B cell (primary cell): ENCODE measurements around the gene ZNF730. TPM values are rescaled to one million over a fixed set of nuclear protein-coding genes. Genes with fewer than 3 reads are reported as not detected.
A peak's percentile ranks its signal among the peaks of the same experiment; 100 is the strongest.
"Not testable (repeated sequence)": the region's sequence is repeated elsewhere in the genome, so short reads cannot be mapped to it uniquely, and the experiment has no call there.

Experiments used
- ATAC-seq: fragments of 200-7000 bp; cut with Tn5 transposase; one replicate; pipeline ENCODE4 v1.10.0; 2021; ENCODE audit warnings: low read depth, mild to moderate bottlenecking, moderate number of reproducible peaks, moderate library complexity
- CTCF ChIA-PET: fragments of 350-600 bp; sonication (Branson Sonifier 250); formaldehyde crosslinking; loops from one replicate; lab custom pipeline; 2021; ENCODE audit warnings: antibody characterized with exemption, inconsistent platforms; lab: Charles Lee
- POLR2A ChIA-PET: fragments of 350-600 bp; sonication (Branson Sonifier 250); formaldehyde crosslinking; loops from one replicate; lab custom pipeline; 2021; ENCODE audit warnings: antibody characterized with exemption; lab: Charles Lee
- DNase-seq: peaks from one replicate; pipeline ENCODE4 v3.0.0; 2013
- H2AFZ ChIP-seq: 2 replicates; pipeline ENCODE4 v1.6.1; 2012; ENCODE audit warnings: mild to moderate bottlenecking, low read depth, low read length; ENCODE audit not compliant: insufficient read depth, poor library complexity, severe bottlenecking
- H3K27ac ChIP-seq, 2 donors: 1 replicate in 1 of 2; 2 replicates in 1 of 2; pipeline ENCODE4 v1.5.1; 2012 to 2013; ENCODE audit warnings: low read length in 2 of 2, mild to moderate bottlenecking in 2 of 2, moderate library complexity in 1 of 2
- H3K27me3 ChIP-seq, 4 experiments: fragments of 200-600 bp in 1 of 4; sonication (generic) in 1 of 4; replicated peaks in 1 of 4; 1 replicate in 2 of 4; 2 replicates in 2 of 4; pipeline versions ENCODE4 v1.6.1 to v1.7.0; 2013 to 2016; ENCODE audit warnings: low read length in 3 of 4, mild to moderate bottlenecking in 2 of 4, mixed read lengths in 1 of 4, moderate library complexity in 1 of 4; ENCODE audit not compliant: insufficient read depth in 4 of 4, control insufficient read depth in 3 of 4; ENCODE audit errors: control extremely low read depth in 1 of 4
- H3K36me3 ChIP-seq, 2 experiments: replicated peaks in 1 of 2; 1 replicate in 1 of 2; 2 replicates in 1 of 2; pipeline versions ENCODE4 v1.6.1 to v1.7.1; 2013; ENCODE audit warnings: low read length in 1 of 2; ENCODE audit not compliant: insufficient read depth in 2 of 2, control insufficient read depth in 1 of 2; ENCODE audit errors: control extremely low read depth in 1 of 2, extremely low read depth in 1 of 2
- H3K4me1 ChIP-seq, 2 donors: fragments of 200-600 bp in 1 of 2; sonication (generic) in 1 of 2; 1 replicate in 1 of 2; 2 replicates in 1 of 2; pipeline versions ENCODE4 v1.5.1 to v1.6.1; 2013 to 2017; ENCODE audit warnings: low read length in 2 of 2; ENCODE audit not compliant: control insufficient read depth in 2 of 2, insufficient read depth in 2 of 2
- H3K4me2 ChIP-seq: replicated peaks from 2 replicates; pipeline ENCODE3; 2012; ENCODE audit warnings: mild to moderate bottlenecking, low read depth, low read length; ENCODE audit not compliant: poor library complexity, severe bottlenecking
- H3K4me3 ChIP-seq, 5 experiments: fragments of 200-600 bp in 1 of 5; sonication (generic) in 1 of 5; 1 replicate in 3 of 5; 2 replicates in 2 of 5; pipeline versions ENCODE4 v1.5.1 to v1.7.0; 2011 to 2016; ENCODE audit warnings: low read length in 4 of 5, mild to moderate bottlenecking in 4 of 5, low read depth in 2 of 5, control low read depth in 1 of 5, moderate library complexity in 1 of 5; ENCODE audit not compliant: insufficient read depth in 1 of 5; ENCODE audit errors: control extremely low read depth in 1 of 5, extremely low read depth in 1 of 5
- H3K79me2 ChIP-seq: fragments of 200-600 bp; sonication (generic); one replicate; pipeline ENCODE4 v1.6.0; 2016; ENCODE audit warnings: low read length; ENCODE audit not compliant: control insufficient read depth, insufficient read depth
- H3K9ac ChIP-seq: fragments of 200-600 bp; sonication (generic); 2 replicates; pipeline ENCODE4 v1.6.1; 2017; ENCODE audit warnings: mild to moderate bottlenecking, low read length, moderate library complexity
- H3K9me3 ChIP-seq, 3 donors: one replicate each; pipeline versions ENCODE4 v1.6.1 to v1.7.1; 2013; ENCODE audit warnings: low read length in 2 of 3; ENCODE audit not compliant: control insufficient read depth in 2 of 3, insufficient read depth in 1 of 3; ENCODE audit errors: control extremely low read depth in 1 of 3
- H4K20me1 ChIP-seq: 2 replicates; pipeline ENCODE4 v1.6.0; 2012; ENCODE audit warnings: mild to moderate bottlenecking, low read length; ENCODE audit not compliant: insufficient read depth, control insufficient read depth, poor library complexity, severe bottlenecking
- H3K27ac Mint-ChIP-seq: one replicate; pipeline ENCODE4 v1.8.0; 2021; ENCODE audit warnings: mixed read lengths
- H3K27me3 Mint-ChIP-seq: one replicate; pipeline ENCODE4 v1.8.0; 2021; ENCODE audit warnings: mixed read lengths
- H3K4me1 Mint-ChIP-seq: one replicate; pipeline ENCODE4 v1.8.0; 2021; ENCODE audit warnings: mixed read lengths
- H3K4me3 Mint-ChIP-seq: one replicate; pipeline ENCODE4 v1.8.0; 2021; ENCODE audit warnings: mixed read lengths
- H3K9me3 Mint-ChIP-seq: one replicate; pipeline ENCODE4 v1.8.0; 2022; ENCODE audit warnings: mixed read lengths; ENCODE audit not compliant: insufficient read depth
- EZH2 ChIP-seq: IDR thresholded peaks from 2 replicates; pipeline ENCODE4 v1.6.1; 2012; ENCODE audit warnings: borderline replicate concordance, low read depth, mild to moderate bottlenecking, moderate library complexity, low read length; ENCODE audit not compliant: insufficient read depth, poor library complexity, severe bottlenecking
- WGBS: methylation state at CpG from one replicate; pipeline ENCODE4 v1.1.5; 2013; ENCODE audit warnings: missing lambda C conversion rate; ENCODE audit not compliant: insufficient coverage; 5-methylcytosine and 5-hydroxymethylcytosine counted together
- intact Hi-C: fragments of 100-400 bp; cut with micrococcal nuclease; formaldehyde crosslinking; loops from one replicate; pipeline ENCODE4 v1.10.0; 2022
- polyA plus RNA-seq: library from polyadenylated mRNA; depleted of rRNA; stranded (reverse); fragments of >200 nt; gene quantifications from 2 replicates; pipeline ENCODE4 v1.2.3, GENCODE V29; 2012
- total RNA-seq, 2 donors: library from RNA; stranded (reverse); fragments of 120-200 nt in 1 of 2; gene quantifications; 1 replicate in 1 of 2; 2 replicates in 1 of 2; pipeline versions ENCODE4 v1.2.3 to v1.2.4, GENCODE V29; 2013 to 2022
- TF ChIP-seq, protein P1 (sequence below): fragments of 200-600 bp; IDR thresholded peaks from one replicate; pipeline ENCODE4 v1.8.0; 2022; ENCODE audit warnings: antibody characterized with exemption, mild to moderate bottlenecking

ZNF730 gene
- total and polyA plus RNA-seq, 2 donors (not counting 1 experiment from before 2014, with no cell fraction given), result 0.22 to 0.86 TPM

DNA sequence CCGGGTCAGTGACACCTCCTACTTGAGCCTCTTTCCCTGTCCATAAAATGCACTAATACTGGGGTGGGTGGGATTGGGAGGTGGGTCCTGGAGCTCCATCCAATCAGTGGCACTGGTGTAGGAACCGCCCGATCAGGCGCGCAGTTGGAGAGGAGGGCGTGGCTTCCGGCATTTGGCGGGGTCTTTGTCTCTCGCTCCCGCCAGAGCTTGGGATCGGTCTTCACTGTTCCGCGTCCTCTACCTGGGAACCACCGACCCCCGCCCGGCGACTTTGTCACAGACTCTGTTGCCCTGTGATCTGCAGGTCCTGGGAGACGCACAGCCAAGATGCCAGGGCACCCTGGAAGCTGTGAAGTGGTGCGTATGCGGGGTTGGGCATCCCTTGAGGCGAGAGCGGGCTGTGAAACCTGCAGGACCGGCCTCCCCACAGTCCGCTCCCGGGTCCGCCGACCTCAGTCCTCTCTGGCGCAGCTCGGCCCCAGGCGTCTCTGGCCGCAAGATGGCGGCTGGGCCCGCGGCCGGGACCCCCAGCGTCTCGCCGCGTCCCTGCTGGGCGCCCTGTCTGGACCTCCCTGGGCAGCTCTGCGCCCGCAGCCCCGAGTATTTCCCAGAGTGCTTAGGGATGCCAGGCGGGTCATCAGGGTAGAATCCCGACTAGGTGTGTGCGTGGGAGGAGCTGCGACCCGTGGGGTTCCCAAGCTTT is 41.6 kb upstream of the ZNF730 start:
- Histone ChIP-seq H3K9me3 (peaks cover 0 to 31% (median 0%) of the 10 kb centered on the region in 3 donors), H3K4me2 (peak overlapping the region; percentile 78), H3K79me2 (no peaks in the 10 kb centered on the region), H4K20me1 (no peaks in the 10 kb centered on the region), H2AFZ (peak overlapping the region; percentile 78), H3K27me3 (peaks cover 0 to 21% (median 2%) of the 10 kb centered on the region in 4 experiments), H3K27ac (no peak overlapping the region), H3K4me1 (peaks cover 14 to 15% of the 10 kb centered on the region in 2 donors), H3K4me3 (peak overlapping the region; percentile 22 to 58 (median 54)), H3K9ac (peak overlapping the region; percentile 65), H3K36me3 (no peaks in the 10 kb centered on the region)
- DNase-seq (peak; percentile 19), ATAC-seq (peak; percentile 39)
- Mint-ChIP-seq H3K27me3 (peaks cover 17% of the 10 kb centered on the region), H3K9me3 (no peaks in the 10 kb centered on the region), H3K4me3 (peak overlapping the region; percentile 85), H3K4me1 (peaks cover 12% of the 10 kb centered on the region), H3K27ac (no peak overlapping the region)
- CTCF ChIA-PET, result no interaction called here
- intact Hi-C loops, result no loop called here
- WGBS, result 3% methylated on average over 45 of the region's 48 CpGs
- no peak for TF ChIP-seq EZH2
- TF ChIP-seq, protein P1, sequence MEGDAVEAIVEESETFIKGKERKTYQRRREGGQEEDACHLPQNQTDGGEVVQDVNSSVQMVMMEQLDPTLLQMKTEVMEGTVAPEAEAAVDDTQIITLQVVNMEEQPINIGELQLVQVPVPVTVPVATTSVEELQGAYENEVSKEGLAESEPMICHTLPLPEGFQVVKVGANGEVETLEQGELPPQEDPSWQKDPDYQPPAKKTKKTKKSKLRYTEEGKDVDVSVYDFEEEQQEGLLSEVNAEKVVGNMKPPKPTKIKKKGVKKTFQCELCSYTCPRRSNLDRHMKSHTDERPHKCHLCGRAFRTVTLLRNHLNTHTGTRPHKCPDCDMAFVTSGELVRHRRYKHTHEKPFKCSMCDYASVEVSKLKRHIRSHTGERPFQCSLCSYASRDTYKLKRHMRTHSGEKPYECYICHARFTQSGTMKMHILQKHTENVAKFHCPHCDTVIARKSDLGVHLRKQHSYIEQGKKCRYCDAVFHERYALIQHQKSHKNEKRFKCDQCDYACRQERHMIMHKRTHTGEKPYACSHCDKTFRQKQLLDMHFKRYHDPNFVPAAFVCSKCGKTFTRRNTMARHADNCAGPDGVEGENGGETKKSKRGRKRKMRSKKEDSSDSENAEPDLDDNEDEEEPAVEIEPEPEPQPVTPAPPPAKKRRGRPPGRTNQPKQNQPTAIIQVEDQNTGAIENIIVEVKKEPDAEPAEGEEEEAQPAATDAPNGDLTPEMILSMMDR, result no peak
- POLR2A ChIA-PET, result no interaction called here

DNA sequence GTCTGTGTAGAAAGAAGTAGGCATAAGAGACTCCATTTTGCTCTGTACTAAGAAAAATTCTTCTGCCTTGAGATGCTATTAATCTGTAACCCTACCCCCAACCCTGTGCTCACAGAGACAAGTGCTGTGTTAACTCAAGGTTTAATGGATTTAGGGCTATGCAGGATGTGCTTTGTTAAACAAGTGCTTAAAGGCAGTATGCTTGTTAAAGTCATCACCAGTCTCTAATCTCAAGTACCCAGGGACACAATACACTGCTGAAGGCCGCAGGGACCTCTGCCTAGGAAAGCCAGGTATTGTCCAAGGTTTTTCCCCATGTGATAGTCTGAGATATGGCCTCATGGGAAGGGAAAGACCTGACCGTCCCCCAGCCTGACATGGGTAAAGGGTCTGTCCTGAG is 39.0 kb upstream of the ZNF730 start:
- H3K79me2 ChIP-seq, result not testable (repeated sequence)

More for the DNA sequence above, 39.0 kb upstream of the ZNF730 start:
- POLR2A ChIA-PET, ATAC-seq, intact Hi-C loops, DNase-seq, H3K4me1 ChIP-seq, H3K9me3 Mint-ChIP-seq, H3K9ac ChIP-seq, H3K4me3 ChIP-seq, H3K4me2 ChIP-seq, H2AFZ ChIP-seq, H3K27me3 ChIP-seq, H3K4me3 Mint-ChIP-seq, H3K4me1 Mint-ChIP-seq, H3K27ac Mint-ChIP-seq, CTCF ChIA-PET, H4K20me1 ChIP-seq, H3K36me3 ChIP-seq, H3K27ac ChIP-seq, H3K27me3 Mint-ChIP-seq: not testable (repeated sequence)
- 57% methylated on average over 1 of the region's 2 CpGs for WGBS
- peaks cover 0 to 28% (median 0%) of the 10 kb centered on the region in 3 donors for H3K9me3 ChIP-seq
